Kidney (tissue), 14 donors: ENCODE measurements around the gene ANKZF1. TPM values are rescaled to one million over a fixed set of nuclear protein-coding genes. Genes with fewer than 3 reads are reported as not detected.

ENCODE experiments used
- DNase-seq, 5 donors: peaks; one replicate each; pipeline ENCODE4 v3.0.0-alpha.2; 2013 to 2020
- FAIRE-seq: peaks from 2 replicates; lab custom pipeline; 2012; peaks lifted over from hg19 to GRCh38; lab: Jason Lieb, UNC
- H3K27ac ChIP-seq, 2 donors: one replicate each; pipeline ENCODE4 v1.7.0; 2013; ENCODE audit warnings: low read depth in 2 of 2, low read length in 2 of 2, inconsistent platforms in 1 of 2
- H3K27me3 ChIP-seq: one replicate; pipeline ENCODE4 v1.7.1; 2013; ENCODE audit warnings: low read length, inconsistent platforms; ENCODE audit not compliant: control insufficient read depth, insufficient read depth
- H3K36me3 ChIP-seq, 3 donors: one replicate each; pipeline versions ENCODE4 v1.7.0 to v1.7.1; 2013; ENCODE audit warnings: low read length in 3 of 3, control low read depth in 1 of 3, inconsistent platforms in 1 of 3; ENCODE audit not compliant: insufficient read depth in 3 of 3, control insufficient read depth in 2 of 3
- H3K4me1 ChIP-seq, 3 donors: one replicate each; pipeline versions ENCODE4 v1.7.0 to v1.7.1; 2013; ENCODE audit warnings: low read length in 3 of 3, inconsistent platforms in 1 of 3, low read depth in 1 of 3; ENCODE audit not compliant: control insufficient read depth in 2 of 3, insufficient read depth in 2 of 3
- H3K4me3 ChIP-seq, 3 donors: one replicate each; pipeline versions ENCODE4 v1.7.0 to v1.8.1; 2013; ENCODE audit warnings: low read length in 3 of 3, control low read depth in 1 of 3, inconsistent platforms in 1 of 3
- H3K9ac ChIP-seq, 3 donors: one replicate each; pipeline versions ENCODE4 v1.7.0 to v1.7.1; 2013; ENCODE audit warnings: low read length in 3 of 3, control low read depth in 1 of 3, inconsistent platforms in 1 of 3
- H3K9me3 ChIP-seq, 3 donors: one replicate each; pipeline versions ENCODE4 v1.7.0 to v1.7.1; 2013; ENCODE audit warnings: low read length in 3 of 3, control low read depth in 1 of 3, inconsistent platforms in 1 of 3; ENCODE audit not compliant: control insufficient read depth in 2 of 3, insufficient read depth in 1 of 3
- CTCF ChIP-seq: IDR thresholded peaks from 3 replicates; pipeline ENCODE4 v1.5.1; 2012; ENCODE audit warnings: mild to moderate bottlenecking, moderate library complexity, borderline replicate concordance; ENCODE audit not compliant: insufficient read depth; ENCODE audit errors: extremely low read depth
- intact Hi-C: fragments of 100-400 bp; cut with DNase I; formaldehyde crosslinking; loops from one replicate; pipeline ENCODE4 v1.11.1; 2022
- polyA plus RNA-seq: library from polyadenylated mRNA; stranded (reverse); fragments of 350-450 nt; fragmentation: Illumina TruSeq; extraction: RNeasy Lipid Tissue Mini Kit (QIAGEN cat#74804); gene quantifications from one replicate; pipeline ENCODE4 v1.2.3, GENCODE V29; 2014; ENCODE audit warnings: low read depth, low replicate concordance; ENCODE audit not compliant: insufficient read depth
- total RNA-seq: library from RNA; stranded (reverse); fragmentation: NEBNext Ultra II Directional; extraction: Animal tissue kit (Norgen Biotek cat#: 25700); gene quantifications from one replicate; pipeline ENCODE4 v1.2.1, GENCODE V29; 2021
- donor health status: control.
- donor health status: control.
- donor health status: control.
- donor health status: control.
- donor health status: control.
- donor health status: DM: yes; HTN: yes; CAD: no.
- donor health status: Normal renal cell carcinoma (clear cell type).

ANKZF1 gene
- total and polyA plus RNA-seq, 2 donors from 2014 or later, result 26.6 to 48.9 TPM

GRCh38 chr2:219181531-219181930 lies 48.1 kb upstream of the ANKZF1 start:
- no peak overlapping the region for H3K4me3 ChIP-seq
- H3K27ac ChIP-seq, result no peak overlapping the region
- DNase-seq (no peak), FAIRE-seq (no peak)
- no peaks in the 10 kb centered on the region for H3K9me3 ChIP-seq
- intact Hi-C loops, result no loop called here
- H3K36me3 ChIP-seq, result peaks cover 10 to 44% (median 39%) of the 10 kb centered on the region in 3 donors
- no peaks in the 10 kb centered on the region for H3K27me3 ChIP-seq
- H3K4me1 ChIP-seq, result peaks cover 0 to 14% (median 13%) of the 10 kb centered on the region in 3 donors
- H3K9ac ChIP-seq, result no peak overlapping the region
- TF ChIP-seq CTCF, result no peak

- Histone ChIP-seq H3K4me3 (no peak overlapping the region), H3K27me3 (no peaks in the 10 kb centered on the region), H3K9ac (no peak overlapping the region), H3K4me1 (peaks cover 0 to 14% (median 13%) of the 10 kb centered on the region in 3 donors), H3K36me3 (peaks cover 10 to 44% (median 39%) of the 10 kb centered on the region in 3 donors), H3K27ac (no peak overlapping the region), H3K9me3 (no peaks in the 10 kb centered on the region)
- no peak for TF ChIP-seq CTCF
- DNase-seq (no peak), FAIRE-seq (no peak)
- intact Hi-C loops, result no loop called here
These were observed 47.1 kb upstream of the ANKZF1 start for GRCh38 chr2:219182331-219183150.

- Histone ChIP-seq H3K4me1 (peaks cover 0 to 14% (median 13%) of the 10 kb centered on the region in 3 donors), H3K36me3 (peaks cover 10 to 44% (median 39%) of the 10 kb centered on the region in 3 donors), H3K9ac (no peak overlapping the region), H3K27ac (peak overlapping the region in 1 of 2 donors; percentile 13), H3K9me3 (no peaks in the 10 kb centered on the region), H3K4me3 (no peak overlapping the region), H3K27me3 (no peaks in the 10 kb centered on the region)
- no peak for TF ChIP-seq CTCF
- FAIRE-seq, result no peak
- no peak for DNase-seq
- intact Hi-C loops, result no loop called here
These were observed 46.3 kb upstream of the ANKZF1 start for GRCh38 chr2:219183151-219183772.
